ENCODE data around the gene INVS. TPM values are rescaled to one million over a fixed set of nuclear protein-coding genes. Genes with fewer than 3 reads are reported as not detected.

Gene INVS
- total and polyA plus RNA-seq, 2 of the 13 experiments (the other 11 are each of a cell fraction or from before 2014, with no cell fraction given): 11.3 to 16.3 TPM

- TF ChIP-seq GPN1 (CRISPR knock-in tag; IDR thresholded peaks at IDR 0.05; ENCODE audit: borderline replicate concordance) (no peak), ZNF292 (CRISPR knock-in tag; IDR thresholded peaks at IDR 0.05; ENCODE audit: borderline replicate concordance, low read depth) (0 out of 2 replicates have a peak, but pooled peaks have one; percentile 45), PRPF4 (IDR thresholded peaks at IDR 0.05; ENCODE audit: low read depth, low read length, poor library complexity, severe bottlenecking) (no peak), NFKB2 (CRISPR knock-in tag; IDR thresholded peaks at IDR 0.05; ENCODE audit: borderline replicate concordance) (0 out of 2 replicates have a peak, but pooled peaks have one; percentile 13), TIGD3 (CRISPR knock-in tag; IDR thresholded peaks at IDR 0.05; ENCODE audit: borderline replicate concordance) (0 out of 2 replicates have a peak, but pooled peaks have one; percentile 62), ZKSCAN5 (CRISPR knock-in tag; IDR thresholded peaks at IDR 0.05) (no peak), SRY (CRISPR knock-in tag; IDR thresholded peaks at IDR 0.05) (peak; percentile 31; the same call in 1 of the 2 replicates), ZNF747 (CRISPR knock-in tag; IDR thresholded peaks at IDR 0.05; ENCODE audit: borderline replicate concordance) (no peak), HDAC2 (CRISPR knock-in tag; IDR thresholded peaks at IDR 0.05) (no peak), MAF1 (CRISPR knock-in tag; IDR thresholded peaks at IDR 0.05; ENCODE audit: borderline replicate concordance) (0 out of 2 replicates have a peak, but pooled peaks have one; percentile 34), POLR2A (IDR thresholded peaks at IDR 0.05; ENCODE audit: insufficient read depth in 1 of 2, low read depth in 2 of 2, low read length in 2 of 2) (peak in 1 of 2 experiments; percentile 37; a peak in 3 of 4 replicates), AFF4 (CRISPR knock-in tag; IDR thresholded peaks at IDR 0.05) (no peak), ELF3 (CRISPR knock-in tag; IDR thresholded peaks at IDR 0.05) (no peak), GLI4 (CRISPR knock-in tag; IDR thresholded peaks at IDR 0.05; ENCODE audit: borderline replicate concordance) (peak; percentile 83; the same call in 1 of the 2 replicates), ZNF431 (CRISPR knock-in tag; IDR thresholded peaks at IDR 0.05; ENCODE audit: borderline replicate concordance, low read depth) (no peak), ZNF564 (CRISPR knock-in tag; IDR thresholded peaks at IDR 0.05) (no peak), ZNF326 (CRISPR knock-in tag; IDR thresholded peaks at IDR 0.05; ENCODE audit: borderline replicate concordance) (no peak), HIVEP1 (CRISPR knock-in tag; IDR thresholded peaks at IDR 0.05) (no peak), FOXA1 (IDR thresholded peaks at IDR 0.05) (no peak), FOXA1 (CRISPR knock-in tag; IDR thresholded peaks at IDR 0.05) (no peak), KLF16 (CRISPR knock-in tag; IDR thresholded peaks at IDR 0.05) (peak in 1 of 2 experiments; percentile 62; a peak in 1 of 4 replicates), RORA (CRISPR knock-in tag; IDR thresholded peaks at IDR 0.05) (no peak), ZNF678 (CRISPR knock-in tag; IDR thresholded peaks at IDR 0.05) (0 out of 2 replicates have a peak, but pooled peaks have one; percentile 34), NR3C1 (CRISPR knock-in tag; IDR thresholded peaks at IDR 0.05) (no peak)
- TF ChIP-seq, protein P1, sequence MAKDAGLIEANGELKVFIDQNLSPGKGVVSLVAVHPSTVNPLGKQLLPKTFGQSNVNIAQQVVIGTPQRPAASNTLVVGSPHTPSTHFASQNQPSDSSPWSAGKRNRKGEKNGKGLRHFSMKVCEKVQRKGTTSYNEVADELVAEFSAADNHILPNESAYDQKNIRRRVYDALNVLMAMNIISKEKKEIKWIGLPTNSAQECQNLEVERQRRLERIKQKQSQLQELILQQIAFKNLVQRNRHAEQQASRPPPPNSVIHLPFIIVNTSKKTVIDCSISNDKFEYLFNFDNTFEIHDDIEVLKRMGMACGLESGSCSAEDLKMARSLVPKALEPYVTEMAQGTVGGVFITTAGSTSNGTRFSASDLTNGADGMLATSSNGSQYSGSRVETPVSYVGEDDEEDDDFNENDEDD (CRISPR knock-in tag; IDR thresholded peaks at IDR 0.05; ENCODE audit: borderline replicate concordance): no peak
These were observed 777 bp upstream of the INVS start (continued) for GRCh38 chr9:100098046-100098886.

Measured in HepG2 (cell line).